Fibroblast of villous mesenchyme (primary cell): Measurements from ENCODE around the gene CDC123. TPM values are rescaled to one million over a fixed set of nuclear protein-coding genes. Genes with fewer than 3 reads are reported as not detected.

Experiments used
- DNase-seq: peaks from one replicate; pipeline ENCODE4 v3.0.0-alpha.2; 2010; ENCODE audit warnings: low read depth
- H3K4me3 ChIP-seq: 2 replicates; pipeline ENCODE4 v1.5.1; 2011; ENCODE audit warnings: low read depth, mild to moderate bottlenecking, low read length
- CTCF ChIP-seq: IDR thresholded peaks from 2 replicates; pipeline ENCODE4 v1.5.1; 2012; ENCODE audit warnings: low read depth, mild to moderate bottlenecking, low read length; ENCODE audit not compliant: insufficient read depth
- total RNA-seq: library from RNA; depleted of rRNA; stranded (reverse); fragments of >200 nt; gene quantifications from 2 replicates; pipeline ENCODE4 v1.2.3, GENCODE V29; 2012

CDC123 gene
- total RNA-seq, 1 donor = 143 TPM

GRCh38 chr10:12180221-12180974 is 15.6 kb upstream of the CDC123 start:
- no peak overlapping the region for H3K4me3 ChIP-seq
- DNase-seq = no peak
- TF ChIP-seq CTCF = no peak

- no peak for TF ChIP-seq CTCF
- H3K4me3 ChIP-seq = no peak overlapping the region
- DNase-seq = no peak
Observed at GRCh38 chr10:12181065-12181775, 14.8 kb upstream of the CDC123 start.

- TF ChIP-seq CTCF = no peak
- DNase-seq = no peak
Observed at GRCh38 chr10:12184165-12184564, 11.8 kb upstream of the CDC123 start.

GRCh38 chr10:12186323-12186722 is 9.7 kb upstream of the CDC123 start:
- H3K4me3 ChIP-seq = no peak overlapping the region
- no peak for DNase-seq
- TF ChIP-seq CTCF = no peak

More at GRCh38 chr10:12184165-12184564, 11.8 kb upstream of the CDC123 start:
- no peak overlapping the region for H3K4me3 ChIP-seq

- no peak for TF ChIP-seq CTCF
- H3K4me3 ChIP-seq = no peak overlapping the region
- DNase-seq = no peak
Observed at GRCh38 chr10:12187321-12187905, 8.6 kb upstream of the CDC123 start.

GRCh38 chr10:12188656-12189055 is 7.3 kb upstream of the CDC123 start:
- no peak overlapping the region for H3K4me3 ChIP-seq
- no peak for TF ChIP-seq CTCF
- DNase-seq = no peak
